Mammary epithelial cell (primary cell): ENCODE data around the gene SIL1.

Source experiments
- EZH2 ChIP-seq: IDR thresholded peaks from 2 replicates; pipeline ENCODE4 v1.6.1; 2012; ENCODE audit warnings: low read length, inconsistent platforms, borderline replicate concordance
- TF ChIP-seq, protein P1 (sequence below), 2 donors: IDR thresholded peaks in 1 of 2; conservative IDR thresholded peaks in 1 of 2; 2 replicates each; pipeline ENCODE4 v1.5.1; 2011 to 2012; ENCODE audit warnings: inconsistent platforms in 2 of 2, low read length in 2 of 2, mild to moderate bottlenecking in 2 of 2, control low read depth in 1 of 2, low read depth in 1 of 2; ENCODE audit not compliant: insufficient read depth in 1 of 2; ENCODE audit errors: extremely low read depth in 1 of 2

DNA sequence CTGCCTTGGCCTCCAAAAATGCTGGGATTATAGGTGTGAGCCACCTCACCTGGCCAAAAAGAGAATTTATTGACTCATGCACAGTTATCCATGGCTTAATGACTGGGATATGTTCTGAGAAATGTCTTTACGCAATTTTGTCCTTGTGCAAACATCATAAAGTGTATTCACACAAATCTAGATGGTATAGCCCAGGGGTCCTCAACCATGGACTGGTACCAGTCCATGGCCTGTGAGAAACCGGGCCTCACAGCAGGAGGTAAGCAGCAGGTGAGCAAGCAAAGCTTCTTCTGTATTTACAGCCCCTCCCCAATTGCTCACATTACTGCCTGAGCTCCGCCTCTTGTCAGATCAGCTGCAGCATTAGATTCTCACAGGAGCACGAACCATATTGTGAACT is 12.4 kb upstream of the SIL1 start:
- TF ChIP-seq, protein P1, sequence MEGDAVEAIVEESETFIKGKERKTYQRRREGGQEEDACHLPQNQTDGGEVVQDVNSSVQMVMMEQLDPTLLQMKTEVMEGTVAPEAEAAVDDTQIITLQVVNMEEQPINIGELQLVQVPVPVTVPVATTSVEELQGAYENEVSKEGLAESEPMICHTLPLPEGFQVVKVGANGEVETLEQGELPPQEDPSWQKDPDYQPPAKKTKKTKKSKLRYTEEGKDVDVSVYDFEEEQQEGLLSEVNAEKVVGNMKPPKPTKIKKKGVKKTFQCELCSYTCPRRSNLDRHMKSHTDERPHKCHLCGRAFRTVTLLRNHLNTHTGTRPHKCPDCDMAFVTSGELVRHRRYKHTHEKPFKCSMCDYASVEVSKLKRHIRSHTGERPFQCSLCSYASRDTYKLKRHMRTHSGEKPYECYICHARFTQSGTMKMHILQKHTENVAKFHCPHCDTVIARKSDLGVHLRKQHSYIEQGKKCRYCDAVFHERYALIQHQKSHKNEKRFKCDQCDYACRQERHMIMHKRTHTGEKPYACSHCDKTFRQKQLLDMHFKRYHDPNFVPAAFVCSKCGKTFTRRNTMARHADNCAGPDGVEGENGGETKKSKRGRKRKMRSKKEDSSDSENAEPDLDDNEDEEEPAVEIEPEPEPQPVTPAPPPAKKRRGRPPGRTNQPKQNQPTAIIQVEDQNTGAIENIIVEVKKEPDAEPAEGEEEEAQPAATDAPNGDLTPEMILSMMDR (conservative IDR thresholded peaks at IDR 0.05 in 1 of 2, IDR thresholded peaks at IDR 0.05 in 1 of 2; ENCODE audit: extremely low read depth in 1 of 2, insufficient read depth in 1 of 2, low read depth in 1 of 2, low read length in 2 of 2), result no peak
- TF ChIP-seq EZH2, result no peak
